ENCODE data around the gene RANGRF. TPM values are rescaled to one million over a fixed set of nuclear protein-coding genes. Genes with fewer than 3 reads are reported as not detected.
A peak's percentile ranks its signal among the peaks of the same experiment; 100 is the strongest.

RANGRF gene
- total and polyA plus RNA-seq, 9 of the 15 experiments (the other 6 are each of a cell fraction or from before 2014, with no cell fraction given): 7.6 to 60.0 (median 16.0) TPM

GRCh38 chr17:8248751-8249607, 39.5 kb upstream of the RANGRF start, which contains the start of gene PFAS (continued):
- TF ChIP-seq RREB1 (CRISPR knock-in tag; IDR thresholded peaks at IDR 0.05) (no peak), YY1 (IDR thresholded peaks at IDR 0.05; ENCODE audit: borderline replicate concordance in 1 of 3, control insufficient read depth in 1 of 3, extremely low read depth in 1 of 3, insufficient read depth in 3 of 3, insufficient read length in 1 of 3, insufficient replicate concordance in 2 of 3, low read depth in 1 of 3, low read length in 2 of 3) (peak in 1 of 3 experiments; percentile 54), ZBTB7A (IDR thresholded peaks at IDR 0.05; ENCODE audit: borderline replicate concordance, control insufficient read depth, low read depth, low read length) (0 out of 2 replicates have a peak, but pooled peaks have one; percentile 52), NONO (IDR thresholded peaks at IDR 0.05; ENCODE audit: low read depth in 2 of 2, low read length in 1 of 2) (no peak), CHD1 (IDR thresholded peaks at IDR 0.05; ENCODE audit: low read length) (no peak), RCOR1 (IDR thresholded peaks at IDR 0.05; ENCODE audit: borderline replicate concordance in 1 of 2, low read depth in 2 of 2, low read length in 2 of 2) (no peak), NR4A1 (CRISPR knock-in tag; IDR thresholded peaks at IDR 0.05) (no peak), NR4A1 (tag; IDR thresholded peaks at IDR 0.05) (no peak), FOXK2 (conservative IDR thresholded peaks at IDR 0.05 in 1 of 2, IDR thresholded peaks at IDR 0.05 in 1 of 2; ENCODE audit: low read depth in 2 of 2) (peak in 1 of 2 experiments; percentile 34; a peak in 1 of 4 replicates), HMGN3 (IDR thresholded peaks at IDR 0.05; ENCODE audit: borderline replicate concordance, extremely low read depth, insufficient read length, low read depth, low read length) (peak; percentile 34), E2F3 (CRISPR knock-in tag; IDR thresholded peaks at IDR 0.05) (no peak), DIDO1 (tag; IDR thresholded peaks at IDR 0.05; ENCODE audit: low read depth) (peak; percentile 68), SAFB (IDR thresholded peaks at IDR 0.05; ENCODE audit: borderline replicate concordance, low read depth, low read length) (peak; percentile 83; the same call in 1 of the 2 replicates)
- TF ChIP-seq, protein P1, sequence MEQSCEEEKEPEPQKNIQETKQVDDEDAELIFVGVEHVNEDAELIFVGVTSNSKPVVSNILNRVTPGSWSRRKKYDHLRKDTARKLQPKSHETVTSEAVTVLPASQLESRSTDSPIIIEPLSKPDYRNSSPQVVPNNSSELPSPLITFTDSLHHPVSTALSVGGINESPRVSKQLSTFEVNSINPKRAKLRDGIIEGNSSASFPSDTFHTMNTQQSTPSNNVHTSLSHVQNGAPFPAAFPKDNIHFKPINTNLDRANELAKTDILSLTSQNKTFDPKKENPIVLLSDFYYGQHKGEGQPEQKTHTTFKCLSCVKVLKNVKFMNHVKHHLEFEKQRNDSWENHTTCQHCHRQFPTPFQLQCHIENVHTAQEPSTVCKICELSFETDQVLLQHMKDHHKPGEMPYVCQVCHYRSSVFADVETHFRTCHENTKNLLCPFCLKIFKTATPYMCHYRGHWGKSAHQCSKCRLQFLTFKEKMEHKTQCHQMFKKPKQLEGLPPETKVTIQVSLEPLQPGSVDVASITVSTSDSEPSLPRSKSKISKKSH (CRISPR knock-in tag; IDR thresholded peaks at IDR 0.05): no peak
- TF ChIP-seq, protein P2, sequence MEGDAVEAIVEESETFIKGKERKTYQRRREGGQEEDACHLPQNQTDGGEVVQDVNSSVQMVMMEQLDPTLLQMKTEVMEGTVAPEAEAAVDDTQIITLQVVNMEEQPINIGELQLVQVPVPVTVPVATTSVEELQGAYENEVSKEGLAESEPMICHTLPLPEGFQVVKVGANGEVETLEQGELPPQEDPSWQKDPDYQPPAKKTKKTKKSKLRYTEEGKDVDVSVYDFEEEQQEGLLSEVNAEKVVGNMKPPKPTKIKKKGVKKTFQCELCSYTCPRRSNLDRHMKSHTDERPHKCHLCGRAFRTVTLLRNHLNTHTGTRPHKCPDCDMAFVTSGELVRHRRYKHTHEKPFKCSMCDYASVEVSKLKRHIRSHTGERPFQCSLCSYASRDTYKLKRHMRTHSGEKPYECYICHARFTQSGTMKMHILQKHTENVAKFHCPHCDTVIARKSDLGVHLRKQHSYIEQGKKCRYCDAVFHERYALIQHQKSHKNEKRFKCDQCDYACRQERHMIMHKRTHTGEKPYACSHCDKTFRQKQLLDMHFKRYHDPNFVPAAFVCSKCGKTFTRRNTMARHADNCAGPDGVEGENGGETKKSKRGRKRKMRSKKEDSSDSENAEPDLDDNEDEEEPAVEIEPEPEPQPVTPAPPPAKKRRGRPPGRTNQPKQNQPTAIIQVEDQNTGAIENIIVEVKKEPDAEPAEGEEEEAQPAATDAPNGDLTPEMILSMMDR (IDR thresholded peaks at IDR 0.05 in 2 of 3, conservative IDR thresholded peaks at IDR 0.05 in 1 of 3; ENCODE audit: insufficient read depth in 2 of 3, low read depth in 1 of 3, low read length in 3 of 3): 0 out of 6 replicates have a peak, but pooled peaks of 1 of the 3 experiments have one; percentile 0

Data from K562 (cell line).